Activated CD8-positive, alpha-beta memory T cell treated with anti-CD3 and anti-CD28 coated beads for 36 hours (primary cell): ENCODE measurements around the gene ACACB. TPM values are rescaled to one million over a fixed set of nuclear protein-coding genes. Genes with fewer than 3 reads are reported as not detected.

Experiments used
- CTCF ChIA-PET: fragments of 350-600 bp; sonication (Branson Sonifier 250); formaldehyde crosslinking; loops from one replicate; lab custom pipeline; 2021; ENCODE audit warnings: antibody characterized with exemption; lab: Charles Lee
- POLR2A ChIA-PET: fragments of 350-600 bp; sonication (Branson Sonifier 250); formaldehyde crosslinking; loops from one replicate; lab custom pipeline; 2021; ENCODE audit warnings: antibody characterized with exemption; lab: Charles Lee
- total RNA-seq, 2 experiments: library from RNA; stranded (reverse); gene quantifications; one replicate each; pipeline ENCODE4 v1.2.3, GENCODE V29; 2021

ACACB gene
- total RNA-seq, 2 experiments from 2014 or later: 9.5 to 9.6 TPM

GRCh38 chr12:109261087-109261486 is 144.7 kb downstream of the ACACB start:
- CTCF ChIA-PET: no interaction called here
- POLR2A ChIA-PET: no interaction called here

GRCh38 chr12:109261939-109262338 is 145.6 kb downstream of the ACACB start:
- CTCF ChIA-PET: no interaction called here
- POLR2A ChIA-PET: no interaction called here

GRCh38 chr12:109263439-109263838 is 147.1 kb downstream of the ACACB start:
- ChIA-PET CTCF (interaction anchor here (0.7 to 1.0 kb wide), 3 partner anchors 19 to 126 kb away, joined by 3 to 5 read pairs (median 5); no protein-coding TSS in a partner anchor), POLR2A (no interaction called here)

- CTCF ChIA-PET: interaction anchor here (0.7 to 1.0 kb wide), 4 partner anchors 20 to 269 kb away, joined by 3 to 5 read pairs (median 4); no protein-coding TSS in a partner anchor
- POLR2A ChIA-PET: no interaction called here
Observed at GRCh38 chr12:109264095-109264942, 147.9 kb downstream of the ACACB start.

GRCh38 chr12:109264943-109265650 is 148.7 kb downstream of the ACACB start:
- POLR2A ChIA-PET: no interaction called here
- CTCF ChIA-PET: no interaction called here

- ChIA-PET POLR2A (no interaction called here), CTCF (no interaction called here)
Observed at GRCh38 chr12:109266106-109266879, 149.9 kb downstream of the ACACB start.

- ChIA-PET CTCF (no interaction called here), POLR2A (no interaction called here)
Observed at GRCh38 chr12:109267361-109267760, 151.0 kb downstream of the ACACB start.

GRCh38 chr12:109268896-109269295 is 152.5 kb downstream of the ACACB start:
- CTCF ChIA-PET: no interaction called here
- POLR2A ChIA-PET: no interaction called here

GRCh38 chr12:109269428-109269827 is 153.0 kb downstream of the ACACB start:
- POLR2A ChIA-PET: no interaction called here
- CTCF ChIA-PET: no interaction called here

- ChIA-PET POLR2A (no interaction called here), CTCF (no interaction called here)
Observed at GRCh38 chr12:109270494-109270893, 154.1 kb downstream of the ACACB start.

- ChIA-PET CTCF (no interaction called here), POLR2A (no interaction called here)
Observed at GRCh38 chr12:109271418-109271817, 155.0 kb downstream of the ACACB start.

- POLR2A ChIA-PET: no interaction called here
- CTCF ChIA-PET: no interaction called here
Observed at GRCh38 chr12:109273354-109273753, 157.0 kb downstream of the ACACB start.

- CTCF ChIA-PET: no interaction called here
- POLR2A ChIA-PET: no interaction called here
Observed at GRCh38 chr12:109274381-109274780, 158.0 kb downstream of the ACACB start.

- CTCF ChIA-PET: no interaction called here
Observed at GRCh38 chr12:109275173-109275572, 158.8 kb downstream of the ACACB start.

GRCh38 chr12:109276160-109276559 is 159.8 kb downstream of the ACACB start:
- ChIA-PET CTCF (no interaction called here), POLR2A (no interaction called here)

More at GRCh38 chr12:109275173-109275572, 158.8 kb downstream of the ACACB start:
- POLR2A ChIA-PET: no interaction called here

GRCh38 chr12:109277255-109277898 is 161.0 kb downstream of the ACACB start:
- CTCF ChIA-PET: no interaction called here
- POLR2A ChIA-PET: no interaction called here

- POLR2A ChIA-PET: no interaction called here
- CTCF ChIA-PET: no interaction called here
Observed at GRCh38 chr12:109277899-109278762, 161.7 kb downstream of the ACACB start.

- CTCF ChIA-PET: no interaction called here
Observed at GRCh38 chr12:109278912-109279311, 162.5 kb downstream of the ACACB start.

More at GRCh38 chr12:109278912-109279311, 162.5 kb downstream of the ACACB start:
- POLR2A ChIA-PET: no interaction called here
